Sigmoid colon (tissue), 7 donors: Measurements from ENCODE around the gene ELMO2. TPM values are rescaled to one million over a fixed set of nuclear protein-coding genes. Genes with fewer than 3 reads are reported as not detected.

Source experiments
- DNase-seq: peaks from one replicate; pipeline ENCODE4 v3.0.0-alpha.2; 2019
- H3K27ac ChIP-seq, 4 donors: fragments of 200-600 bp; sonication (generic); one replicate each; pipeline ENCODE4 v1.5.1; 2016 to 2019; ENCODE audit warnings: mild to moderate bottlenecking in 1 of 4
- H3K27me3 ChIP-seq, 3 donors: fragments of 200-600 bp; sonication (generic); one replicate each; pipeline ENCODE4 v1.5.1; 2019; ENCODE audit warnings: mild to moderate bottlenecking in 1 of 3
- H3K36me3 ChIP-seq, 4 donors: fragments of 200-600 bp; sonication (generic); one replicate each; pipeline ENCODE4 v1.5.1; 2016 to 2019
- H3K4me1 ChIP-seq, 4 donors: fragments of 200-600 bp; sonication (generic); one replicate each; pipeline ENCODE4 v1.5.1; 2017 to 2019
- H3K4me3 ChIP-seq, 4 donors: fragments of 200-600 bp; sonication (generic); one replicate each; pipeline ENCODE4 v1.5.1; 2017 to 2019; ENCODE audit warnings: mild to moderate bottlenecking in 2 of 4, moderate library complexity in 1 of 4
- H3K9me3 ChIP-seq, 4 donors: fragments of 200-600 bp in 3 of 4; sonication (generic) in 3 of 4; one replicate each; pipeline versions ENCODE4 v1.5.1 to v1.6.1; 2013 to 2019
- EP300 ChIP-seq, 4 donors: sonication (generic); formaldehyde crosslinking; IDR thresholded peaks; one replicate each; pipeline ENCODE4 v1.6.1; 2017; ENCODE audit warnings: antibody characterized with exemption in 4 of 4
- POLR2AphosphoS5 ChIP-seq, 4 donors: sonication (generic); formaldehyde crosslinking; IDR thresholded peaks; one replicate each; pipeline ENCODE4 v1.6.1; 2017; ENCODE audit warnings: antibody characterized with exemption in 4 of 4
- WGBS, 2 donors: extraction: QIAGEN DNeasy Blood & Tissue Kit; methylation state at CpG; one replicate each; pipeline ENCODE4 v1.1.7; 2013; 5-methylcytosine and 5-hydroxymethylcytosine counted together
- intact Hi-C: fragments of 100-400 bp; cut with DNase I; formaldehyde crosslinking; loops from one replicate; pipeline ENCODE4 v1.15.1; 2023
- polyA plus RNA-seq, 3 donors: library from polyadenylated mRNA; stranded (reverse); fragments of 200-250 nt; gene quantifications; one replicate each; pipeline ENCODE4 v1.2.3, GENCODE V29; 2013
- total RNA-seq, 4 donors: library from RNA; depleted of rRNA; stranded (reverse); fragments of >200 nt; gene quantifications; one replicate each; pipeline ENCODE4 v1.1.0, GENCODE V29; 2016
- TF ChIP-seq, protein P1 (sequence below), 4 experiments: fragments of 450-650 bp in 3 of 4; fragments of 200-600 bp in 1 of 4; IDR thresholded peaks; one replicate each; pipeline ENCODE4 v1.5.1; 2016 to 2019; ENCODE audit warnings: antibody characterized with exemption in 4 of 4, mild to moderate bottlenecking in 3 of 4, moderate library complexity in 2 of 4
- donor health status: healthy with polysubstance abuse.
- donor health status: Bipolar disorder and iron deficiency.
- donor health status: healthy.

Gene ELMO2
- total and polyA plus RNA-seq, 7 donors: 13.2 to 52.1 (median 40.3) TPM

DNA sequence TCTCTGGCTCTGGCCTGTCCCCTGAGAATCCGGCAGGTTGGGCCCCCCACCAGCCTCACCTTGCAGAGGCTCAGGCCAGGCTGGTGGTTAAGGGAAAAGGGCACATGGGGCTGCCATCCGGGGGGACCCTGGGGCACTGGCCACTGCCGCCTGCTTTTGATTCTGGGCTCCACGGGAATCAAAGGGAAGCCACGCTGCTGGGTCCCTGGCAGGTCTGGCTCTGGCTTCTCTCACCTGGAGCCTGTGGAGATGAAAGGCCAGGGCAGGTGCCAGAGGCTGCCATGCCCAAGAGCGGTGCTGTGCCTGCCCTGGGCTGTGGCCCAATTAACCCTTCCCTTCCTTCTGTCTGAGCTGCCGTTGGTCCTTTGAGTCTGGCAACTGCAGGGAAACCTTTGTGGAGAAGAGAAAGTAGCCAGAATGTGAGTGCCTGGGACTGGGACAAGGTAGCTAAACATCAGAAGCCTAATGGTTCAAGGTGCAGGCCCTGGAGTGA is 88.7 kb downstream of the ELMO2 start:
- Histone ChIP-seq H3K27ac (no peak overlapping the region), H3K9me3 (no peaks in the 10 kb centered on the region), H3K27me3 (peaks cover 12 to 68% (median 36%) of the 10 kb centered on the region in 3 donors), H3K4me3 (no peak overlapping the region), H3K4me1 (peaks cover 0 to 3% (median under 1%) of the 10 kb centered on the region in 4 donors), H3K36me3 (no peaks in the 10 kb centered on the region)
- DNase-seq: no peak
- 26 to 65% methylated on average over 7 of the region's 7 CpGs for WGBS, 2 donors
- intact Hi-C loops: no loop called here
- TF ChIP-seq, protein P1, sequence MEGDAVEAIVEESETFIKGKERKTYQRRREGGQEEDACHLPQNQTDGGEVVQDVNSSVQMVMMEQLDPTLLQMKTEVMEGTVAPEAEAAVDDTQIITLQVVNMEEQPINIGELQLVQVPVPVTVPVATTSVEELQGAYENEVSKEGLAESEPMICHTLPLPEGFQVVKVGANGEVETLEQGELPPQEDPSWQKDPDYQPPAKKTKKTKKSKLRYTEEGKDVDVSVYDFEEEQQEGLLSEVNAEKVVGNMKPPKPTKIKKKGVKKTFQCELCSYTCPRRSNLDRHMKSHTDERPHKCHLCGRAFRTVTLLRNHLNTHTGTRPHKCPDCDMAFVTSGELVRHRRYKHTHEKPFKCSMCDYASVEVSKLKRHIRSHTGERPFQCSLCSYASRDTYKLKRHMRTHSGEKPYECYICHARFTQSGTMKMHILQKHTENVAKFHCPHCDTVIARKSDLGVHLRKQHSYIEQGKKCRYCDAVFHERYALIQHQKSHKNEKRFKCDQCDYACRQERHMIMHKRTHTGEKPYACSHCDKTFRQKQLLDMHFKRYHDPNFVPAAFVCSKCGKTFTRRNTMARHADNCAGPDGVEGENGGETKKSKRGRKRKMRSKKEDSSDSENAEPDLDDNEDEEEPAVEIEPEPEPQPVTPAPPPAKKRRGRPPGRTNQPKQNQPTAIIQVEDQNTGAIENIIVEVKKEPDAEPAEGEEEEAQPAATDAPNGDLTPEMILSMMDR (IDR thresholded peaks at IDR 0.05): no peak
- TF ChIP-seq POLR2AphosphoS5 (IDR thresholded peaks at IDR 0.05): no peak

DNA sequence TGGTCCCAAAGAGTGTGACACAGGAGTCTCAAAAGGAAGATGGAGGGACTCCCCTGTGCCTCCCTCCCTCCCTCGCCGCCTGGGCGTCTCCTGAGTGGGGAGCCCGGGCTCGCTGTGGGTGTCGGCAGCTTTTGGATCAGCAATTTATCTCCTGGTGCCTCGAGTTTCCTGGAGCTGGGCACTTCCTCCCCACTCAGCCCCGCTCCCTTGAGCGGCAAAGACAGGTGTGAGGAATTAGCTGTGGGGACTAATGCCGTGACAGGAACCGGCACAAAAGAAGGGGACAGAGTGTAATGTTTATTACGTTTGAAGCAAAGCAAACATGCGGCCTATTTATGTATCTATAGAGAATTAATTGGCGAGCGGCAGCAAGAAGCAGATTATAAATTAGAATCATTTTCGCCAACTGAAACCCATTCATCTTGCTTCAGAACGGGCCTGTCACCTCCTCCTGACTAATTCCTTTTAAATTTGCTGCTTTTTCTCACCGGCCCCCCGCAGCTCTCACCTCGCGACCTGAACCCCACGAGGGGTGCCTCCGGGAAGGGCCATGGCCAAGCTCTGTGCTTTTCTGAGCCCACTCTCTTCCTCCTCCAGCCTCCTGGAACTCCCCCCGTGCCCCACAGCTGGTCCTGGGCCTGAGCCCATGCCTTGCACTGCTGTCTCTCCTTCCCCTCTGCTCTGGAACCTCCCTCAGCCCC is 89.3 kb downstream of the ELMO2 start:
- Histone ChIP-seq H3K4me3 (no peak overlapping the region), H3K27ac (no peak overlapping the region), H3K27me3 (peaks cover 16 to 72% (median 42%) of the 10 kb centered on the region in 3 donors), H3K4me1 (peaks cover 0 to 9% (median 6%) of the 10 kb centered on the region in 4 donors), H3K9me3 (no peaks in the 10 kb centered on the region), H3K36me3 (no peaks in the 10 kb centered on the region)
- 40 to 42% methylated on average over 24 of the region's 24 CpGs for WGBS, 2 donors
- TF ChIP-seq EP300 (IDR thresholded peaks at IDR 0.05): no peak
- TF ChIP-seq POLR2AphosphoS5 (IDR thresholded peaks at IDR 0.05): no peak
- intact Hi-C loops: no loop called here
- no peak for DNase-seq

Other genes starting within 250 kb of the ELMO2 start
- gene CDH22, start 98.1 kb downstream of the ELMO2 start, total RNA-seq: under 1 TPM in 2 of 4 donors, not detected in 2; 0.41 to 0.55 TPM
- under 1 TPM in 1 of 3 donors, not detected in 2; 0.06 TPM for gene CDH22, start 98.1 kb downstream of the ELMO2 start, polyA plus RNA-seq
- 1 to 10 TPM; 2.6 to 6.6 (median 4.4) TPM for gene ZNF334, start 106.9 kb upstream of the ELMO2 start, total RNA-seq
- 1 to 10 TPM in 1 of 3 donors, under 1 TPM in 2; 0.46 to 2.4 (median 0.60) TPM for gene ZNF334, start 106.9 kb upstream of the ELMO2 start, polyA plus RNA-seq
- gene OCSTAMP, start 144.0 kb upstream of the ELMO2 start, total RNA-seq: not detected
- not detected for gene OCSTAMP, start 144.0 kb upstream of the ELMO2 start, polyA plus RNA-seq
- gene SLC13A3, start 244.8 kb upstream of the ELMO2 start, total RNA-seq: 1 to 10 TPM in 3 of 4 donors, under 1 TPM in 1; 0.49 to 4.2 (median 1.8) TPM
- under 1 TPM in 1 of 3 donors, not detected in 2; 0.48 TPM for gene SLC13A3, start 244.8 kb upstream of the ELMO2 start, polyA plus RNA-seq